NCI-H128 (cell line): Measurements from ENCODE around the gene SEMA4C.

ENCODE experiments used
- DNase-seq: peaks from one replicate; lab custom pipeline; 2025; ENCODE audit not compliant: unreplicated experiment; lab: John Stamatoyannopoulos, UW

SEMA4C gene

DNA sequence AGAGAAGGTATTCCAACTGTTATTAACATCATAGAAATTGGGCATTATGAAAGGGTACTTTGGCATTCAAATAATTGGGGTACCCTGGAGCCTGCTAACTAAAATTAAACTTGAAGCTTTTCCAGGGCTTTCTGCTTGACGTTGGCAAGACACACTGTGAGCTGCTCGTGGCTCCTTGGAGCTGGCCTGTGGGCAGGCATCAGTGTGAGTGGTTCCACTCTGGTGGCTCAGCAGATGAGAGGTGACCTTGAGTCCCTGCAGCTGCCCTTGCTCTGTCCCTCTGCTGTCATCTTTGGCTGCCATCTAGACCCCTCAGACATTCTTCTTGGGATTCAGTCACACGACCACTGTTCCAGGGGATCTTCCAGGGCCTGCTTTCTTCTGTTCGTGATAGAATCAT lies 47.1 kb downstream of the SEMA4C start:
- no peak for DNase-seq

DNA sequence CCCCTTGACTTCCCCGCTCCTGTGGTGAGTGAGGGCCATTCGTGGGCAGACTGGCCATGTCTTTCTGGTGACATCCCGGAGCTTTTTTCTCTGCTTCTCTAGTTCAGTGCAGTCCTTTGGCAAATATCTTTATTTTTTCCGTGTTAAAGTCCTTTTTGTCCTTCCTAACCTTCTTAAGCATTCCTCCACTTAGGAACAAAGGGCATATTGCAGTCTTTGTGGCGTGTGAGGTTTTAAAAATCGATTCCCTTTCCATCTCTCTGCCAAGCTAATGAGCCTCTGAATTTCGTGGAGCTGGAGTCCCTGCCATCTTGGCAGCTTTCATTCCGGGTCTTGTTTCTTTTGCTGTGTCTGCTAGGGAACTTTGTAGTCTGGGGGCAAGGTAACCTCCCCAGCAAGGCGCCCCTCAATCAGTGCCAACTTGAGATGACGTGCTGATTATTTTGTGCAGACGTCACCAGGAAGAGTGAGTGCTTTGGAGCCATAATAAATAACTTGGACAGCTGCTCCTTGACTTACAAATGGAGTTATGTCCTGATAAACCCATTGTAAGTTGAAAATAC lies 48.7 kb downstream of the SEMA4C start:
- DNase-seq, result no peak

DNA sequence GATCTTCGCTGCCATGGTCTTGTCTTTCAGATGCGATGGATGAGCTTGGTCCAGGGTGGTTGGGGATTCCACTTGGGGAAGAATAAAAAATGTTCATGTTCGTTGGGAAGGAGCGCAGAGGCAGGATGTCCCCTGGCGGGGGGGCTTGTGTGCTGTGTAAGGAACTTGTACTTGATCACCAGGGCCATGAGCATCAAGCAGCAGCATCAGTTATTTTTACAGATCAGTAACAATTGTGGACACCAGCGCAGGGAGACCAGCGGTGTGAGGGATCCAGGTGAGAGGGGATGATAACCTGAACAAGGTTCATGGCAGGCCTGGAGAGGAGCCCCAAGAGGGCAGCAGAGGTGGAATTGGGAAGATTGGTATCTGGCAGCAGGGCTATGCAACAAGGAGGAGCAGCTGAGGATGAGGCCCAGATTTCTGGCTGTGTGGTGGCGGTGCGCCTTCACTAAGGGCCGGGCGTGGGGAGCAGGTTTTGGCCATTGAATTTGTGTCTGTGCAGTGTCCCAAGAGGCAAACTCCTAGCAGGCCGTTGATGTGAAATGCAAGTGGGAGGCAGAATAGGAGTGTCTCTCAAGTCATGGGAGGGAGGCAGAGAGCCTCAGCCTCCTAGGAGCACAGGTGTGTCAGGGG lies 49.9 kb downstream of the SEMA4C start:
- DNase-seq, result no peak

DNA sequence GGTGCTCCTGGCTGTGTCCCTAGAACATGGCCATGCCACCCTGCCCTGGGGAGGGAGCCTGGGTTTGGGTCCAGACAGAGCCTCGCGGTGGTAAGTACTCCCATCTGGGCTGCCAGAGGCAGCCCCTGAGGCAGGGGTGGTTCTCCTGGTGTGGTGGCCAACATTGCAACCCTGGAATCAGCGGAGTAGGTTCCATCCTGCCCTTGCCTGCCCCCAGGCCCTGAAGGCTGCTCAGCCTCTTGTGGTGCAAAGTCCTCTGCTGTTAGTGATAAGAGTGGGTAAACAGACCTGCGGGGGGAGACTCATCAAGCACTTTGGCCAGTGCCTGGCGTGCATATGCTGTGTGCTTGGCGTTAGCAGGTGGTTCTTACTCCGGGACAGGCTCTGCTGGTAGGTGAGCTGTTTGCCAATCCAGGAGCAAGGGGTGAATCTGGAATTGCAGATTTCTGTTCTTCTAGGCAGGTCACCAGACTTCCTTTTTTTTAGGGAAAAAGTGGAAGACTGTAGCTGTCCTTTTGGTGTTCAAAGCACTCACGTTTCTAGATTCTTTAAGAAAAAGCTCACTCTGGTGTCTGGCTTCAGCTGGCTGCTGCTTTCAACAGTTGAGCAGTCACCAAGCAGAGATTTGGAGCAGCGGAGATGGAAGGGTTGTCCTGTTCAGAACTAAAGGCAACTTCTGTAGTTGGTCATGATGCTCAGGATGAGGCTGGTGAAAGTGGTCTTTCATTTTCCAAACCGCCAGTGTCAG lies 50.6 kb downstream of the SEMA4C start:
- no peak for DNase-seq

DNA sequence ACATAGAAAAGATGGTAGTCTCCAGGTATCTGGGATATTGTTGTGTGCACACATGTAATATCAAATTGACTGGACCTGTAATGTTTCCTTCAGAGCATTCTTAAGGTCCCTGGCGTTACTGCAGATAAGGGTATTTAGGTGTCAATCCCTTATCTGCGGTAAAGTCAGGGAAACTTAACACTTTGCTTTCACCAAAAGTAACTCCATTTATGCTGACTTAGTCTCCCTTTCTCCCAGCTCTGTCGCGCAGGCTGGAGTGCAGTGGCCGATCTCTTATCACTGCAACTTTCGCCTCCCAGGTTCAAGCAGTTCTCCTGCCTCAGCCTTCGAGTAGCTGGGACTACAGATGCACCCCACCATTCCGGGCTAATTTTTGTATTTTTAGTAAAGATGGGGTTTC lies 52.0 kb downstream of the SEMA4C start:
- no peak for DNase-seq

DNA sequence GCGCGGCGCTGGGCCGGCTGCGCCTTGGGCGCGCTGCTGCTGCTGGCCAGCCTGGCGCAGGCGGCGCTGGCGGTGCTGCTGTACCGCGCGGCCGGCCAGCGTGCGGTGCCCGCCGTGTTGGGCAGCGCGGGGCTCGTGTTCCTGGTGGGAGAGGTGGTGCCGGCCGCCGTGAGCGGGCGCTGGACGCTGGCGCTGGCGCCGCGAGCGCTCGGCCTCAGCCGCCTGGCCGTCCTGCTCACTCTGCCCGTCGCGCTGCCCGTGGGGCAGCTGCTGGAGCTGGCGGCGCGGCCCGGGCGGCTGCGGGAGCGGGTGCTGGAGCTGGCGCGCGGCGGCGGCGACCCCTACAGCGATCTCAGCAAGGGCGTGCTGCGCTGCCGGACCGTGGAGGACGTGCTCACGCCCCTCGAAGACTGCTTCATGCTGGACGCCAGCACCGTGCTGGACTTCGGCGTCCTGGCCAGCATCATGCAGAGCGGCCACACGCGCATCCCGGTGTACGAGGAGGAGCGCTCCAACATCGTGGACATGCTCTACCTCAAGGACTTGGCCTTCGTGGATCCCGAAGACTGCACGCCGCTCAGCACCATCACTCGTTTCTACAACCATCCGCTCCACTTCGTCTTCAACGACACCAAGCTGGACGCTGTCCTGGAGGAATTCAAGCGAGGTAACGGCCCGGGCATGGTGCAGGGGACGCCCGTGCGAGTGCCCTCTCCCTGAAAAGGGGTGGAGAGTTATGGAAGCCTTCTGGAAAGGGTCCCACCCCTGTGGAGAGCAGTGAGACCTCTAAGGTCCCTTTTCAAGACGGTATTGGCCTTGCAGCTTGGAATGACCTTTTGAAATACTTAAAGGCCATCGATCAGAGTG lies 52.8 kb downstream of the SEMA4C start:
- DNase-seq, result no peak

DNA sequence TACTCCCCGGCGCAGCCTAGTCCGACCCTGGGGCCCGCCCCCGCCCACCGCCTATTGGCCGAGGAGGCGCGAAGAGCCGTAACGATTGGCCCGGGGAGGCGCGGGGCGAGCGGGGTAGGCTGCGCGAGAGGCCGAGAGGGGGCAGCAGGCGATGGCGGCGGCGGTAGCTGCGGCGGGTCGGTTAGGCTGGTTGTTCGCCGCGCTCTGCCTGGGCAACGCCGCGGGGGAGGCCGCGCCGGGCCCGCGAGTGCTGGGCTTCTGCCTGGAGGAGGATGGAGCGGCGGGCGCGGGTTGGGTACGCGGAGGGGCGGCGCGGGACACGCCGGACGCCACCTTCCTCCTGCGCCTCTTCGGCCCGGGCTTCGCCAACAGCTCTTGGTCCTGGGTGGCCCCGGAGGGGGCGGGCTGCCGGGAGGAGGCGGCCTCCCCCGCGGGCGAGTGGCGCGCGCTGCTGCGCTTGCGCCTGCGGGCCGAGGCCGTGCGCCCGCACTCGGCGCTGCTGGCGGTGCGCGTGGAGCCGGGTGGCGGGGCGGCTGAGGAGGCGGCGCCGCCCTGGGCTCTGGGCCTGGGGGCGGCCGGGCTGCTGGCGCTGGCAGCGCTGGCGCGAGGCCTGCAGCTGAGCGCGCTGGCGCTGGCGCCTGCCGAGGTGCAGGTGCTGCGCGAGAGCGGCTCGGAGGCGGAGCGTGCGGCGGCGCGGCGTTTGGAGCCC lies 53.6 kb downstream of the SEMA4C start, which contains the start of gene CNNM3:
CNNM3 (plus strand) TSS at position 142 of the 709 bp plus-strand sequence; CDS start at position 152, 10 bp downstream.
- DNase-seq, result peak; percentile 90

DNA sequence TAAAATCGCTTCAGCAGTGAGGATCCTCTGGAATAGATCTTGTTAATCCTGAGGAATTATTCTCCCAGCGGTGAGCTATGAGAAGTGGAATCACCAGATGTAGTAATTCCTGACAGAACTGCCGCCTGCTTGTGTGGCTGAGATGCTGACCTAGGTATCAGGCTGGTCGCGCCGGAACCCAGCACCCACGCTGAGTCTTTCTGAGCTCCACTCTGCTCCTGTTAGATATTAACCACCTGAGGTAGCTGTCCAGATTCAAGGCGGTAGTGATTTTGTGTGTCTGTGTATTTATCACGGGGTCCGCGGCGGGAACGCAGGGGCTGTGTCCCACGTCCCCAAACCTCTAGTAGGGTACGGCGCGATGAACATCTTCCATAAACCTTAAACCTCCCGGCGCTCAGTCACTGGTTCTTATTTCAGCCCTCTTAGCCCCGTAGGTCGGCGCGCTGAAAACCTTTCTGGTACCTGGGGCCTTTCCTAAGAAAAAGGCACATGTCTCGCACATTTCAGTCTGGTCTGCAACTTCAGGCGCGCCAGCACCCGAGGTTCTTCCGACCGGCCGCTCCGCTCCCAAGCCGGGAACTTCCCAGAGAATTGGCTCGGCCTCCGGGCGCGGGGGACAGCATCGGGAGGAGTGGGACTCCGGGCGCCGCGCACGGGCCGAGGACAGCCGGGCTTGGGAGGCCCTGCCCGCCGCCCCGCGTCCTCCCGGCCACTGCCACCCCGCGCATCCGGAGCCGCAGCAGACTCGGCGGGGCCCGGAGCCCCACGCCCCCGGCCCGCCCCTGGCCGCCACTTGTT lies 54.4 kb downstream of the SEMA4C start:
- DNase-seq, result no peak

DNA sequence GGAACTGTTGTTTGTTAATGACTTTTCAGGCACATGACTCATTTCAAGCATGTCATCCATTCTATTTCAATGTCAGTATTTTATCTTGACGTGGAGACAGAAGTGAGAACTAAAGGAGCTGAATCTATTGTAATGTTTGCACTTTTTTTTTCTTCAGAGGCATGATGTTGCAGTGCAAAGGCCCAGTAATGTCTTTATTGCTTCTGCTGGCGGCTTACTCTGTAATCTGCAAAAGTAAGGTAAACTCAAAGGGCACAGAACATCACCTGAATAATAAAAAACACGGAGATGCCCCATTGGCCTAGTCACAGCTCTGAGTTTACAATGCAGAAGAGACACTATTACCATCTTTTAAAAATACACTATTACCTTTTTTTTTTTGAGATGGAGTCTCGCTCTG lies 56.2 kb downstream of the SEMA4C start:
- DNase-seq, result no peak

DNA sequence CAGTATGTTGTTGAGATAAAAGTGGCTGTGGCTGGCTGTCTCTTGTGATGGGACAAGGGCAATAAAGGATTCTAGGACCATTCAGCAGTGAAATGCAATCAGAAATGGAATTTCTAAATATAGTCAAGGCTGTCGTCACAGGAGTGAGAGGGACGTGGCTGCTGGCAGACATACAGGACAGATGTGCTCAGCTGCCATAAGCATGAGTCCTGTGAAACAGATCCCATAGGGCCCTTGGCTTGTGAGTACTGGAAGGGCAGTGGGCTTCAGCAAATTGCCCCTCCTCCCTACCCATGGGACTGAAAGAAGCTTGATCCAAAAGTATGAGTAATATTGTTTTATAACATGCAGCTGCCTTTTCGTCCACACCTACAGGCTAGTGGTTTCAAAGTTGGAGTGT lies 58.0 kb downstream of the SEMA4C start:
- DNase-seq, result no peak

DNA sequence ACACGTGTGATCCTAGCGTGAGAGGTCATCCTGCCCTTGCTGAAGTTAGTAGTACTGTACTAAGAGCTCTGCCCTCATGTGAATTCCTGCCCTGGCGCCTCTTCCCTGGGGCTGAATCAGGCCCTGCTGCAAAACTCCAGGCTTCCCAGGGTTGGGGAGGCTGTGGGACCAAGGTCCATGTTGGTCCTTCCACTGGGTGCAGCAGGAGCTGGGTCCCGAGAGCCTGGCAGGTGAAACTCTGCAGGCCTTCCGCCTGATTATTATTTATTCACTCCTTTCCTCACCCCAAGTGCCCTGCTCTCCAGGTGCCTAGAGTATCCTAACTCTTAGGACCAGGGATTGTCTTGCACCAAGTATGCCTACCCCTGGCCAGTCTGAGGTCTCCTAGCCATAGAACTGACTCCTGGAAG lies 59.1 kb downstream of the SEMA4C start:
- DNase-seq, result no peak

DNA sequence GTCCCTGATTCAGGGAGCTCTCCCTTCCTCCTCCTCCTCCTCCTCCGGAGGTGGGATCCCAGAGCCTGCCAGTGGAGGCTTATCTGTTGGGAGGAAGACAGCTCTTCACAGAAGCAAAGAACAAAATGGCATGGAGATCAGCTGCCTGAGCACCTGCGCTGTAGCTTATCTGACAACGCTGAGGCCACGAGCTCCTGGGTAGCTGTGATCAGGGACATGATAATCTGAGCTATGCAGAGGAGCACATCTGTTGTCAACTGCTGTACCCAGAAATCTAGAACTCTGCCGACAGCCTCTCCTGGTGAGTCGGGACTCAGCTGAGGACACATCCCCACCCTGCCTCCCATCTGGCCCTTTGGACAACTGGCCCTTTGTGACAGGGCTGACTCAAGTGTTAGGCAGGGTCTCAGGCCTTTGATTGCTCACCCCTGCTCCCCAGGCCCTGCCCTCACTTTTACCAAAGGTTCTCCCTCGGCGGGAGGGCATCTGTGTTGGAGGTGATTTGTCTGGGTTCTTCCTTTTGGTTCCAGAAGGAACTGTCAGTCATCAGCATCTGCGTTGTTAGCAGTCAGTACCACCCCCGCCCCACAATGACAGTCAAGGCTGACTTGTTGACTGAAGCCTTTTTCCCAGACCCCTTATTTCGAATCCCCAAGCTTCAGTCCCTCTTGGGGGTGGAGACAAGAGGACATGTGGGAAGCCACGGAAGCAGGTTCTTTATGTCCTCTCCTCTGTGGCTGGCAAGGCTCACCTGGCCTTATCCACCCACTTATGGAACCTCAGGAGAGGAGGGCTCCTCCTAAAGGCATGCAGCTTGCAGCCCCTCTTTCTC lies 59.7 kb downstream of the SEMA4C start:
- DNase-seq, result no peak
